HepG2 (cell line): Measurements from ENCODE around the gene CSTB.

Experiments used
- FOXK1 ChIP-seq: sonication (generic); formaldehyde crosslinking; IDR thresholded peaks from 2 replicates; pipeline ENCODE4 v1.4.0; 2020; ENCODE audit warnings: low read depth, missing genetic modification reagents, borderline replicate concordance
- MAFG ChIP-seq: sonication (generic); formaldehyde crosslinking; IDR thresholded peaks from 2 replicates; pipeline ENCODE4 v1.5.1; 2020; ENCODE audit warnings: mild to moderate bottlenecking, missing genetic modification reagents

GRCh38 chr21:43812957-43813655 is 37.0 kb upstream of the CSTB start:
- TF ChIP-seq MAFG (no peak), FOXK1 (CRISPR knock-in tag) (no peak)
